ENCODE data around the gene FOXD3.

Gene FOXD3
- 0 reads per million in 3 donors for total RNA-seq

DNA sequence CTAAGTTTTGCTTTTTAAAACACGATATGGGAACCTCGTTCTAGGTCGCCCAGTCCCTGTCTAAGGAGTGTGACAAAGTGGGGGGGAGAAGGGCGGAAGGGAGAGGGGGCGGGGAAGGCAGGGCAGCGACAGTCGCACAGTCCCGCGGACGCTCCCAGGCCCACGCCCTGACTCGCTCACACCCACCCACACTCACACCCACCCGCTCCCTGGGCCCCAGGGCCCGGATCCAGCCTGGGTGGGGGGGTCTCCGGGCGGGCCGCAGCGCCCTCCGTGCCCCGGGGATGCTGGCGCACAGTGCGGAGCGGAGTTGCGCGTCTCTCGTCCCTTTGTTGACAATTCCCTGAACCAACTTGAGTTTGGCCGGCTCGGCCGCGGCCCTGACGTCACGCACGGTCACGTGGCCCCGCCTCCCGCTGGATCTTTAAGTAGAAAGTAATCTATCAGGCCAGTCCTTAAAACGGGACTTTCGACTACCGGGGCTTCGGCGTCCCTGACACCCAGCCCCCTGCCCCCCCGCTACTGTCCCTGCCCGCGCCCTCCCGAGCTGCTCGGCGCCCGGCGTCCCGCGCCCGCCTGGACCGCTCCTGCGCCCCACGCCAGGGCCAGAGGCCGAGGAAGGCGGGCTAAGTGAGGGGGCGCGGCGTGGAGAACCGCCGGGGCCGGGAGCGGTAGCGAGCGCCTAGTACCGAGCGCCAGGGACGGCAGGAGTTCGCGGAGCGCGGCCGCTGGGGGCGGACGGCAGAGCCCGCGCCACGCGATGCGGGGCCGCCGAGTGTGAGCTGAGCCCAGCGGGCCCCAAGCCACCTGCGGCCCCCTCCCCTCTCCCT lies at the start of gene FOXD3:
Gene FOXD3 (plus strand): TSS at position 454 of the 830 bp plus-strand sequence. CDS start 492 bp downstream, outside the sequence.
- Histone ChIP-seq H3K27ac (ENCODE audit: insufficient read depth, low read length, poor library complexity, severe bottlenecking) (no peak within 1 kb of the TSS), H3K27me3 (replicated peaks; ENCODE audit: control insufficient read depth, insufficient read depth, low read length, poor library complexity, severe bottlenecking) (peaks cover 90% of the 10 kb centered on the region), H3K4me3 (ENCODE audit: insufficient read depth, low read depth, low read length, poor library complexity, severe bottlenecking) (peak within 1 kb of the TSS; percentile 53), H3K4me1 (ENCODE audit: control insufficient read depth, insufficient read depth, low read length, poor library complexity, severe bottlenecking) (peaks cover 26% of the 10 kb centered on the region), H3K9me3 (ENCODE audit: control insufficient read depth, low read length) (peaks cover 17% of the 10 kb centered on the region), H3K36me3 (ENCODE audit: control insufficient read depth, insufficient read depth, low read length) (no peaks in the 10 kb centered on the region)
- DNase-seq: no peak

DNA sequence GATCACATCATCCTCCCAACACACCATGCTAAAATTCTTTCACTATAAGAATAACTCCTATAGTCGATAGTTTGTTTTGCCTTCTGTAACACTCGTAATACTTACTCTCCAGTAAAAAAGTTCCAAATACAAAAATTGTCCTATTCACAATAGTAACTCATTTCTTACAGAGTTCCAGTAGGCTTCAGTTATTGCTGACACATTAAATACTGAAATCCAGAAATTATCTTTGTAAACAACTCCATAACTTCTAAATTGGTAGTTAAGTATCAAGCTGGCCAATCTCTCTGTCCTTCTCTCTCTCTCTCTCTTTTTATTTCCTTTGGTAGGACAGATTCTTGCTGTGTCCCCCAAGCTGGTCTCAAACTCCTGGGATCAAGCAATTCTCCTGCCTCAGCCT lies 49.6 kb upstream of the FOXD3 start:
- no peaks in the 10 kb centered on the region for H3K4me1 ChIP-seq (ENCODE audit: control insufficient read depth, insufficient read depth, low read length, poor library complexity, severe bottlenecking)
- no peaks in the 10 kb centered on the region for H3K36me3 ChIP-seq (ENCODE audit: control insufficient read depth, insufficient read depth, low read length)
- no peak overlapping the region for H3K27ac ChIP-seq (ENCODE audit: insufficient read depth, low read length, poor library complexity, severe bottlenecking)
- H3K27me3 ChIP-seq (replicated peaks; ENCODE audit: control insufficient read depth, insufficient read depth, low read length, poor library complexity, severe bottlenecking): peaks cover 4% of the 10 kb centered on the region
- no peak for DNase-seq
- H3K9me3 ChIP-seq (ENCODE audit: control insufficient read depth, low read length): no peaks in the 10 kb centered on the region
- H3K4me3 ChIP-seq (ENCODE audit: insufficient read depth, low read depth, low read length, poor library complexity, severe bottlenecking): no peak overlapping the region

DNA sequence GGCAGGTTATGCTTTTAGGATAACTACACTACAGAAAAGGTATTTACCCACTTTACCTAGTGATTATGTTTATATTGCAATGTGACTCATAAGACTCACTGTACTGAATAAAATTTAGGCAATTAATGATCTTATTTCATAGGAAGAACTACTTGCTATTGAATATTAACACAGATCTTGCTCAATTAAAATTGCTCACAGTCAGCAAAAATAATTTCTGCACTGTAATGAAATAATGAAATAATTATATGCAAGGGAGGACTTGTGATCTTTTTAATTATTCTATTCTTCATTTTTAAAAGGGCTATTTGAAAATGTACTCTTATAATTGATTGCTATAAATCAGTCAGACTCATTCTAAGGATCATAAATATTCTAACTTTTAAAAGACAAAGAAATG lies 48.0 kb upstream of the FOXD3 start:
- Histone ChIP-seq H3K4me1 (ENCODE audit: control insufficient read depth, insufficient read depth, low read length, poor library complexity, severe bottlenecking) (no peaks in the 10 kb centered on the region), H3K27me3 (replicated peaks; ENCODE audit: control insufficient read depth, insufficient read depth, low read length, poor library complexity, severe bottlenecking) (no peaks in the 10 kb centered on the region), H3K4me3 (ENCODE audit: insufficient read depth, low read depth, low read length, poor library complexity, severe bottlenecking) (no peak overlapping the region), H3K36me3 (ENCODE audit: control insufficient read depth, insufficient read depth, low read length) (no peaks in the 10 kb centered on the region), H3K9me3 (ENCODE audit: control insufficient read depth, low read length) (no peaks in the 10 kb centered on the region), H3K27ac (ENCODE audit: insufficient read depth, low read length, poor library complexity, severe bottlenecking) (no peak overlapping the region)
- no peak for DNase-seq

DNA sequence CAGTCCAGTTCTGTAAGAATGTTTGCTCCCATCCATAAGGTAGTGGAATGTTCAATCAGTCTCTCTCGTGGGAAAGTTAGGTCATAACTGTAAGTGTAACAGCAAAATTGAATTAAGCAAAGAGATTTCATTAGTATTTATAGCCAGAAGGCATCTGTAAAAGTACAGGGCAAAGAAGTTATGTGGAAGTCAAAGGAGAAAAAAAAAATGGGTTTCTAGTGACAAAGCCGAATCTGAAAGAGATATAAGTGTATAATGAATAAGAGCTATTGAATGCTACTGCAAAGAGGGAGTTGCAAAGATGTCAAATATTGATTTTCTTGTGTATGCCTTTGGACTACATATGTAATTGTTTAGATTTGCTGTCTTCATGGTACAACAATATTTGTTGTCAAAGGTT lies 47.4 kb upstream of the FOXD3 start:
- Histone ChIP-seq H3K36me3 (ENCODE audit: control insufficient read depth, insufficient read depth, low read length) (no peaks in the 10 kb centered on the region), H3K27ac (ENCODE audit: insufficient read depth, low read length, poor library complexity, severe bottlenecking) (no peak overlapping the region), H3K27me3 (replicated peaks; ENCODE audit: control insufficient read depth, insufficient read depth, low read length, poor library complexity, severe bottlenecking) (no peaks in the 10 kb centered on the region), H3K4me3 (ENCODE audit: insufficient read depth, low read depth, low read length, poor library complexity, severe bottlenecking) (no peak overlapping the region), H3K4me1 (ENCODE audit: control insufficient read depth, insufficient read depth, low read length, poor library complexity, severe bottlenecking) (no peaks in the 10 kb centered on the region), H3K9me3 (ENCODE audit: control insufficient read depth, low read length) (no peaks in the 10 kb centered on the region)
- DNase-seq: no peak

DNA sequence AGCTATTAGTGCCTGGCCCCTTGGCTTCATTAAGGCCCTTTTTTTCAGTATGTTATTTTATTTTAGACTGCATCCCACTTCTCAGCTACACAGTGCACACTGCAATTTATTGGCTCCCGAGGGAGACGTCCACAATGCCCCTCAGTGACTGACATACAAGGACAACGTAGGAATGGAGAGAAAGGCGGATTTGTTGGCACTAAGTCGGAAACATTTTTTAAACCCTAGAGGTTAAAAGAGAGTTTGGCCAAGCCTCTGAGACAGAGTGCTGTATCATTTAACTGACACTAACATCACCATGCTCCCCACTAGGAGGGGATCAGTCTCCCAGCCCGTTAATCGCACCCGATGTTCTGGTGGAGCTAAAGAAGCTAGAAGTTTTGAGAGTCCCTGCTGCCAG lies 45.7 kb upstream of the FOXD3 start:
- no peaks in the 10 kb centered on the region for H3K36me3 ChIP-seq (ENCODE audit: control insufficient read depth, insufficient read depth, low read length)
- no peak overlapping the region for H3K27ac ChIP-seq (ENCODE audit: insufficient read depth, low read length, poor library complexity, severe bottlenecking)
- H3K4me1 ChIP-seq (ENCODE audit: control insufficient read depth, insufficient read depth, low read length, poor library complexity, severe bottlenecking): no peaks in the 10 kb centered on the region
- DNase-seq: no peak
- no peaks in the 10 kb centered on the region for H3K27me3 ChIP-seq (replicated peaks; ENCODE audit: control insufficient read depth, insufficient read depth, low read length, poor library complexity, severe bottlenecking)
- H3K9me3 ChIP-seq (ENCODE audit: control insufficient read depth, low read length): no peaks in the 10 kb centered on the region
- H3K4me3 ChIP-seq (ENCODE audit: insufficient read depth, low read depth, low read length, poor library complexity, severe bottlenecking): no peak overlapping the region

DNA sequence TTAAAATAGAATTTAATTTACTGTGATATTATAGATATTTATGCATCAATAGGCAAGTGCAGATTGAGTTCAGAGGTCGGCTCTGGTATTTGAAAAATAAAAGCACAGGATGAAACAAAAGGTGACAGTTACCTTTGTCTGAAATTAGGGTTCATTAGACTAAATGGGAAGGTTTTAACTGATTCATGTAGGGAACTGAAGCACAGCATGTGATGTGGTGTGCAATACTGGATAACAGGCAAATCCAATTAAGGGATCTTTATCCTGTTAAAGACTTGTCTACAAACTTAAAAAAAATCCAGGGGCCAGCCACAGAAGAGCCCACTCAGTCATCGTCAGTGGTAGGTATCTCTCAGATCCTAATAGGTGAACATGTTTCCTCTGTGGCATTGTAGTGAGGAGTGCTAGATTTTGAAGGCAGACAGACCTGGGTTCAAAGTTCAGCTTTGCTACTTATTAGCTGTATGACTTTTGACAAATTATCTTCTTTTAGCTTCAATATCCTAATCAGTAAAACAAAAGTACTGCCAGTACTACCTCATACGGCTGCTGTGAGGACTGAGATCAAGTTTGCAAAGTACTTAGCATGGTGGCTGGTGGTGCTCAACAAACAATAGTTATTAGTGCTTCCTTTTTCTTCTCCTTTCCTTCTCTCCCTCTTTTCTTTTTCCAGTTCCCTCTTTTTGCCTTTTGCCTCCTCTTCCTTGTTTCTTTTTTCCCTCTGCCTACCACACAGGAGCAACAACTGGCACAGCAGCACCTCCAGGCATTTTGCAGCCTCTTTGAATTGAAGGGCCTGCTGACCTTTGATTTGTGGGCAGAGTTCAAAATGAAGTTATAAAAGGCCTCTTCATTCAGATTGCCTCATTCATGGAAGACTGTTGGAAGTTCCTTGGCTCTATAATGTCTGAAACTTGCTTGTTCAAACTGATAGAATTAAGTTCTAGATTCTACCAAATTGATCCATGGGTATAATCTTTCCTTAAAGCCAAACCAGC lies 44.9 kb upstream of the FOXD3 start:
- Histone ChIP-seq H3K36me3 (ENCODE audit: control insufficient read depth, insufficient read depth, low read length) (no peaks in the 10 kb centered on the region), H3K9me3 (ENCODE audit: control insufficient read depth, low read length) (no peaks in the 10 kb centered on the region), H3K4me1 (ENCODE audit: control insufficient read depth, insufficient read depth, low read length, poor library complexity, severe bottlenecking) (no peaks in the 10 kb centered on the region), H3K27ac (ENCODE audit: insufficient read depth, low read length, poor library complexity, severe bottlenecking) (no peak overlapping the region), H3K27me3 (replicated peaks; ENCODE audit: control insufficient read depth, insufficient read depth, low read length, poor library complexity, severe bottlenecking) (no peaks in the 10 kb centered on the region), H3K4me3 (ENCODE audit: insufficient read depth, low read depth, low read length, poor library complexity, severe bottlenecking) (no peak overlapping the region)
- DNase-seq: no peak

DNA sequence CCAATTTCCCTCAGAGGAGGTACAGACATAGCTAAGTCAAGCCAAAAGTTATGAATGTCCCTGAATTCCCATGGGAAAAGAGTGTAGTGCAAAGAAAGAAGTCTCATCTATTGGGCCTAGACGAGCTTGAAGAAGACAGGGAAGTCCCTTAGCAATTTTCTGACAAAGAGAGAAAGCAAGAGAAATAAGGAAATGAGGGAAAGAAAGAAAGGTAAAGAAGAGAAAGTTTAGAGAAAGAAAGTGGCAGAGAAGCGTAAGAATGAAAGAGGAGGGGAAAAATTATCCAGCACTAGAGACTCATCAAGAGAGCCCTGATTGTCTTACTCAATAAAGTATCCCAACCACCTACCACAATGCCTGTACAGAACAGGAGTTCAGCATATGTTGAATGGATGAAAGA lies 40.6 kb upstream of the FOXD3 start:
- no peak for DNase-seq
- H3K36me3 ChIP-seq (ENCODE audit: control insufficient read depth, insufficient read depth, low read length): no peaks in the 10 kb centered on the region
- no peaks in the 10 kb centered on the region for H3K4me1 ChIP-seq (ENCODE audit: control insufficient read depth, insufficient read depth, low read length, poor library complexity, severe bottlenecking)
- no peak overlapping the region for H3K4me3 ChIP-seq (ENCODE audit: insufficient read depth, low read depth, low read length, poor library complexity, severe bottlenecking)
- no peaks in the 10 kb centered on the region for H3K9me3 ChIP-seq (ENCODE audit: control insufficient read depth, low read length)
- H3K27ac ChIP-seq (ENCODE audit: insufficient read depth, low read length, poor library complexity, severe bottlenecking): no peak overlapping the region
- H3K27me3 ChIP-seq (replicated peaks; ENCODE audit: control insufficient read depth, insufficient read depth, low read length, poor library complexity, severe bottlenecking): no peaks in the 10 kb centered on the region

DNA sequence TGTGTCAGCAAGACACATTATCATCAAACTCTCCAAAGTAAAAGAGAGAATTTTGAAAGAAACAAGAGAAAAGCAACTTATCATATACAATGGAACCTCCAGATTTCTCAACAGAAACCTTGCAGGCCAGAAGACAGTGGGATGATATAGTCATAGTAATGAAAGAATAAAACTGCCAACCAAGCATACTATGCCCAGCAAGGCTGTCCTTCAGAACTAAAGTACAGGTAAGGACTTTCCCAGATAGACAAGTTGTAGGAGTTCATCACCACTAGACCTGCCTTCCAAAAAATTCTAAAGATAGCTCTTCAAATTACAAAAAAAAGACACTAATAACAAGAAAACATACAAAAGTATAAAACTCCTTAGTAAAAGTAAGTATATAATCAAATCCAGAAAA lies 33.2 kb upstream of the FOXD3 start:
- H3K9me3 ChIP-seq (ENCODE audit: control insufficient read depth, low read length): peaks cover 10% of the 10 kb centered on the region
- no peak for DNase-seq
- no peaks in the 10 kb centered on the region for H3K4me1 ChIP-seq (ENCODE audit: control insufficient read depth, insufficient read depth, low read length, poor library complexity, severe bottlenecking)
- no peak overlapping the region for H3K4me3 ChIP-seq (ENCODE audit: insufficient read depth, low read depth, low read length, poor library complexity, severe bottlenecking)
- H3K36me3 ChIP-seq (ENCODE audit: control insufficient read depth, insufficient read depth, low read length): no peaks in the 10 kb centered on the region
- H3K27ac ChIP-seq (ENCODE audit: insufficient read depth, low read length, poor library complexity, severe bottlenecking): no peak overlapping the region
- no peaks in the 10 kb centered on the region for H3K27me3 ChIP-seq (replicated peaks; ENCODE audit: control insufficient read depth, insufficient read depth, low read length, poor library complexity, severe bottlenecking)

DNA sequence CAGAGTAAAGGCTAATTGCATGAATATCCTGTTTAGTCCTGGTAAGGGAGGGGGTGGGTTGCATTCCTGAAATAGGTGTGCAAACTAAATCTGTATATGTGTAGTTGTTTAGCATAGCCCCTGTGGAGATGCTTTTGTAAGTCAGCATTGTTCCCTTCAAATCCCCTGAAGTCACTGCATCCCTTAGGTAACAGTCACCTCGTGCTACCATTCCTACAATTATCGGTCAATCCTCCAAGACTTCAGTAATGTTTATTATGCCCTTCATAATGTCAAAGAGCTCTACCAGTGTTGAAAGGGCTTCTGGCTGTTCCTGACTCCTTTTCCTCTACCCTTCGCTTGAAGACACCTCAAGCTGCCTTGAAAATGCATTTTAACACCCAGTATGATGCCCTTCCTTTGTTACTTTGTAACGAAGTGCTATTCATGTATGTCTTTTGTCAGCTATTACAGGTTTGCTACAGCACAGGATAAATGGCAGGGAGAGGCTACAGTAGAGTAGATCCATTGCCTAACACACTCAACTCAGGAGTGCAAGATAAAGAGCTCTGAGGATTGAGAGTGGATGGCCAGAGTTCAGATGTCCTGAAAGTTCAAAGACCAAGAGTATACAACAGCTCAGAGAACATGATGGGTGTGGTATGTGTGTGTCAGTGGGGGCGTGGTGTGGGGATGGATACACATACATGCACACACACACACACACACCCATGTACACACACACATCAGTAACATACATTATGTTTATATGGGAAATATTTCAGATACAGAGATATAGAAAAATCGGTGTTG lies 27.4 kb upstream of the FOXD3 start:
- Histone ChIP-seq H3K4me3 (ENCODE audit: insufficient read depth, low read depth, low read length, poor library complexity, severe bottlenecking) (no peak overlapping the region), H3K9me3 (ENCODE audit: control insufficient read depth, low read length) (no peaks in the 10 kb centered on the region), H3K27me3 (replicated peaks; ENCODE audit: control insufficient read depth, insufficient read depth, low read length, poor library complexity, severe bottlenecking) (peaks cover 4% of the 10 kb centered on the region), H3K4me1 (ENCODE audit: control insufficient read depth, insufficient read depth, low read length, poor library complexity, severe bottlenecking) (no peaks in the 10 kb centered on the region), H3K36me3 (ENCODE audit: control insufficient read depth, insufficient read depth, low read length) (no peaks in the 10 kb centered on the region), H3K27ac (ENCODE audit: insufficient read depth, low read length, poor library complexity, severe bottlenecking) (no peak overlapping the region)
- no peak for DNase-seq
